Adrenal gland (tissue), 12 donors: ENCODE data around the gene IQCM. TPM values are rescaled to one million over a fixed set of nuclear protein-coding genes. Genes with fewer than 3 reads are reported as not detected.

Experiments used
- DNase-seq, 7 donors: peaks; one replicate each; pipeline ENCODE4 v3.0.0-alpha.2; 2019 to 2020
- H3K27ac ChIP-seq, 5 donors: fragments of 200-600 bp; sonication (generic) in 4 of 5; 1 replicate in 3 of 5; 2 replicates in 2 of 5; pipeline versions ENCODE4 v1.5.1 to v1.8.0; 2016 to 2020; ENCODE audit warnings: mild to moderate bottlenecking in 1 of 5
- H3K27me3 ChIP-seq: fragments of 200-600 bp; 2 replicates; pipeline ENCODE4 v1.8.0; 2021
- H3K36me3 ChIP-seq, 2 donors: fragments of 200-600 bp; replicated peaks in 1 of 2; 1 replicate in 1 of 2; 2 replicates in 1 of 2; pipeline versions ENCODE4 v1.5.1 to v1.8.0; 2018 to 2022
- H3K4me1 ChIP-seq, 2 donors: fragments of 200-600 bp; replicated peaks in 1 of 2; 1 replicate in 1 of 2; 2 replicates in 1 of 2; pipeline versions ENCODE4 v1.5.1 to v1.8.0; 2018 to 2021
- H3K4me3 ChIP-seq, 4 donors: fragments of 200-600 bp; sonication (generic) in 3 of 4; one replicate each; pipeline ENCODE4 v1.5.1; 2016 to 2018
- H3K9me3 ChIP-seq, 3 donors: fragments of 200-600 bp; sonication (generic) in 1 of 3; replicated peaks in 1 of 3; 1 replicate in 2 of 3; 2 replicates in 1 of 3; pipeline versions ENCODE4 v1.5.1 to v1.8.0; 2016 to 2021
- POLR2A ChIP-seq, 2 donors: fragments of 450-650 bp; IDR thresholded peaks; one replicate each; pipeline ENCODE4 v1.6.1; 2017; ENCODE audit warnings: antibody characterized with exemption in 2 of 2, mild to moderate bottlenecking in 2 of 2, moderate library complexity in 1 of 2
- WGBS, 4 donors: extraction: QIAGEN DNeasy Blood & Tissue Kit in 2 of 4; methylation state at CpG; one replicate each; pipeline versions ENCODE4 v1.1.5 to v1.1.7; 2013 to 2017; 5-methylcytosine and 5-hydroxymethylcytosine counted together
- intact Hi-C, 2 donors: fragments of 100-400 bp; cut with DNase I; formaldehyde crosslinking; loops; one replicate each; pipeline versions ENCODE4 v1.14.1 to v1.15.0; 2022 to 2023
- polyA plus RNA-seq, 3 donors: library from polyadenylated mRNA; stranded (reverse); fragments of 200-250 nt in 2 of 3; fragments of 350-450 nt in 1 of 3; fragmentation: Illumina TruSeq in 1 of 3; extraction: RNeasy Lipid Tissue Mini Kit (QIAGEN cat#74804) in 1 of 3; gene quantifications; one replicate each; pipeline ENCODE4 v1.2.3, GENCODE V29; 2013 to 2014
- total RNA-seq, 9 donors: library from RNA; depleted of rRNA in 4 of 9; stranded (reverse); fragments of >200 nt in 4 of 9; fragments of 120-200 nt in 1 of 9; fragmentation: NEBNext Ultra II Directional in 1 of 9; extraction: Animal tissue kit (Norgen Biotek cat#: 25700) in 1 of 9; gene quantifications; one replicate each; pipeline versions ENCODE4 v1.1.0 to v1.2.4, GENCODE V29; 2013 to 2023
- TF ChIP-seq, protein P1 (sequence below), 6 experiments: fragments of 450-650 bp in 4 of 6; fragments of 200-600 bp in 2 of 6; sonication (generic) in 1 of 6; IDR thresholded peaks; 1 replicate in 5 of 6; 2 replicates in 1 of 6; pipeline versions ENCODE4 v1.5.1 to v1.8.0; 2016 to 2021; ENCODE audit warnings: antibody characterized with exemption in 6 of 6, mild to moderate bottlenecking in 2 of 6, moderate library complexity in 1 of 6
- donor health status: healthy with polysubstance abuse.
- donor health status: Bipolar disorder and iron deficiency.
- donor health status: DM: yes; HTN: yes; CAD: no.
- donor health status: DM: no; HTN: no; CAD: no.
- donor health status: DM: no; HTN: no; CAD: no.
- donor health status: DM: yes; HTN: yes; CAD: no.

Gene IQCM
- total and polyA plus RNA-seq, 12 donors, result not detected

DNA sequence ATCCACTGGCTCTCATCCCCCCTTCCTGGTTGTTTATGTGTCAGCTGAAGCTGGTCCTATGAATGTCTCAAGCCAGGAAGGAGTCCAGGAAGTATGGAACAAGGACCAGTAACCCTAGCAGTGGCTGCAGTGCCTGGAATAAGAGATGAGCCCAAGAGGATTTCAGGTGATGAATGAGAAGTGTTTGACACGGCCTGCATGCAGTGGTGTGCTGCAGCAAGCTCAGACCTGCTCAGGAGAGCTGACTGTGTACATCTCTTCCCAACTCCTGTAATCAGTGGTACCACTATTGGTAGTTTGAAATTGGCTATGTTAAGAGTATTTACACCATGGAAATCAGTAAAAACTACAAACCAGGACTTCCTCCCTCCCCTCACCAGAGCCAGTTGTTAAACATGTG lies 88.0 kb downstream of the IQCM start:
- 0 to 40% (median 14%) methylated on average over 1 of the region's 1 CpG for WGBS, 4 donors
- Histone ChIP-seq H3K4me1 (no peaks in the 10 kb centered on the region), H3K9me3 (no peaks in the 10 kb centered on the region), H3K27me3 (no peaks in the 10 kb centered on the region), H3K4me3 (no peak overlapping the region), H3K36me3 (no peaks in the 10 kb centered on the region), H3K27ac (no peak overlapping the region)
- intact Hi-C loops, result no loop called here
- no peak for DNase-seq
- TF ChIP-seq, protein P1, sequence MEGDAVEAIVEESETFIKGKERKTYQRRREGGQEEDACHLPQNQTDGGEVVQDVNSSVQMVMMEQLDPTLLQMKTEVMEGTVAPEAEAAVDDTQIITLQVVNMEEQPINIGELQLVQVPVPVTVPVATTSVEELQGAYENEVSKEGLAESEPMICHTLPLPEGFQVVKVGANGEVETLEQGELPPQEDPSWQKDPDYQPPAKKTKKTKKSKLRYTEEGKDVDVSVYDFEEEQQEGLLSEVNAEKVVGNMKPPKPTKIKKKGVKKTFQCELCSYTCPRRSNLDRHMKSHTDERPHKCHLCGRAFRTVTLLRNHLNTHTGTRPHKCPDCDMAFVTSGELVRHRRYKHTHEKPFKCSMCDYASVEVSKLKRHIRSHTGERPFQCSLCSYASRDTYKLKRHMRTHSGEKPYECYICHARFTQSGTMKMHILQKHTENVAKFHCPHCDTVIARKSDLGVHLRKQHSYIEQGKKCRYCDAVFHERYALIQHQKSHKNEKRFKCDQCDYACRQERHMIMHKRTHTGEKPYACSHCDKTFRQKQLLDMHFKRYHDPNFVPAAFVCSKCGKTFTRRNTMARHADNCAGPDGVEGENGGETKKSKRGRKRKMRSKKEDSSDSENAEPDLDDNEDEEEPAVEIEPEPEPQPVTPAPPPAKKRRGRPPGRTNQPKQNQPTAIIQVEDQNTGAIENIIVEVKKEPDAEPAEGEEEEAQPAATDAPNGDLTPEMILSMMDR (IDR thresholded peaks at IDR 0.05), result no peak
- TF ChIP-seq POLR2A (IDR thresholded peaks at IDR 0.05), result no peak

DNA sequence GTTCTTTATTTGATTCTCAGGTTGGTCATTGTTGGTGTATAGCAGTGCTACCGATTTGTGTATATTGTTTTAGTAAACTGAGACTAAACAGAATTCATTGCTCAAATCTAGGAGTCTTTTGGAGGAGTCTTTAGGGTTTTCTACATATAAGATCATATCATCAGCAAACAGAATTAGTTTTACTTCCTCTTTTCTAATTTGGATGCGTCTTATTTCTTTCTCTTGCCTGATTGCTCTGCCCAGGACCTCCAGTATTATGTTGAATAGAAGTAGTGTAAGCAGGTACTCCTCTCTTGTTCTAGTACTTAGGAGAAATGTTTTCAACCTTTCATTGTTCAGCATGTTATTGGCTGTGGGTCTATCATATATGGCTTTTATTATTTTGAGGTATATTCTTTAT lies 92.6 kb downstream of the IQCM start:
- TF ChIP-seq, protein P1 (IDR thresholded peaks at IDR 0.05), result no peak
- no peak for TF ChIP-seq POLR2A (IDR thresholded peaks at IDR 0.05)
- H3K9me3 ChIP-seq, result no peaks in the 10 kb centered on the region

DNA sequence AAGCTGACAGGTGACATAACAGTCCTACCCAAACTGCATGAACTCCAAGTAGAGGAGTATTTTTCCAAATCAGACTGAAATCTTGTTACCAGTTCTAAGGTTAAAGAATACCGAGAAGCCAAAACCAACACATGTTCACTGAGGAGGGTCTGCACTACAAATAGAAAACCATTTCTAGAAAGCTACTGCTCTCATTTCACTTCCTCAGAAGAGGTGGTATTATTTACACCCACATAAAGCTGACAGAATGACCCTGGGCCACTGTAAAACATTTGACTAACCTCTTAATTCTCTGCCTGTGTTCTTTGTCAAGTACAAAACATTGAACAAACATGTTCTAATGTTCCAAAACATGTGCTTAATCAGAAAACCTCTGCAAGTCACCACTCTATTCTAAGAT lies 95.8 kb downstream of the IQCM start:
- DNase-seq, result no peak
- H3K4me3 ChIP-seq, result no peak overlapping the region
- H3K27me3 ChIP-seq, result no peaks in the 10 kb centered on the region
- H3K27ac ChIP-seq, result no peak overlapping the region
- no peaks in the 10 kb centered on the region for H3K4me1 ChIP-seq
- WGBS, 4 donors, result 65 to 77% (median 74%) methylated on average over 1 of the region's 1 CpG
- no peak for TF ChIP-seq POLR2A (IDR thresholded peaks at IDR 0.05)
- TF ChIP-seq, protein P1 (IDR thresholded peaks at IDR 0.05), result no peak
- no peaks in the 10 kb centered on the region for H3K9me3 ChIP-seq
- intact Hi-C loops, result no loop called here
- H3K36me3 ChIP-seq, result no peaks in the 10 kb centered on the region

More for the DNA sequence above, 92.6 kb downstream of the IQCM start:
- intact Hi-C loops, result no loop called here
- WGBS, 4 donors, result 51 to 66% (median 62%) methylated on average over 2 of the region's 2 CpGs
- no peak for DNase-seq
- no peaks in the 10 kb centered on the region for H3K27me3 ChIP-seq
- no peaks in the 10 kb centered on the region for H3K4me1 ChIP-seq
- H3K4me3 ChIP-seq, result no peak overlapping the region
- H3K27ac ChIP-seq, result no peak overlapping the region
- no peaks in the 10 kb centered on the region for H3K36me3 ChIP-seq

DNA sequence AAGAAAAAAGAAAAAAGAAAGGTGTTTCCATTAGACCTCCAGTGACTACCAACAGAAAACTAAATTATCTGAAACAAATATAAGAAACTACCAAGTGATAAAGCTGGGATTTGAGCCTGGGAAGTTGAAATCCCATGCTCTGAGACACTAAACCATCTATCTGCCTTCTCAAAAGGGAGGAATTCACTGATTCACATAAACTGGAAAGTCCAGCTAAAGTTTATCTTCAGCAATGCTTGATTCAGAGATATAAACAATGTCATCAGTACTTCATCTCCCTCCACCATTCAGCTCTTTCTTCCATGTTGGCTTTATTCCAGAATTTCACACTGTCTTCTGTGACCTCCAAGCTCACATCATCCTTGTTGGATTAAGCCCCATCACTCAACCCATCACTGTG lies 96.3 kb downstream of the IQCM start:
- intact Hi-C loops, result no loop called here

More for the DNA sequence above, 96.3 kb downstream of the IQCM start:
- H3K4me1 ChIP-seq, result no peaks in the 10 kb centered on the region
- no peaks in the 10 kb centered on the region for H3K27me3 ChIP-seq
- TF ChIP-seq POLR2A (IDR thresholded peaks at IDR 0.05), result no peak
- TF ChIP-seq, protein P1 (IDR thresholded peaks at IDR 0.05), result no peak
- DNase-seq, result no peak
- no peak overlapping the region for H3K4me3 ChIP-seq
- no peak overlapping the region for H3K27ac ChIP-seq
- no peaks in the 10 kb centered on the region for H3K36me3 ChIP-seq
- H3K9me3 ChIP-seq, result no peaks in the 10 kb centered on the region
